ENCODE data around the gene CSTF1.

- TF ChIP-seq CTCF (IDR thresholded peaks at IDR 0.05; ENCODE audit: poor library complexity) (no peak), EZH2 (IDR thresholded peaks at IDR 0.05; ENCODE audit: borderline replicate concordance) (no peak)
These were observed 29.5 kb upstream of the CSTF1 start for GRCh38 chr20:56362833-56363413.

All from hepatocyte (in vitro differentiated cells).